ENCODE results near the gene CCDC57.
"Not testable (repeated sequence)": the region's sequence is repeated elsewhere in the genome, so short reads cannot be mapped to it uniquely, and the experiment has no call there.

CCDC57 gene

GRCh38 chr17:82212331-82213250, at the start of gene CCDC57:
Gene CCDC57 (minus strand): TSS chr17:82212842. CDS start chr17:82201944, 10,898 bp downstream.
- DNase-seq: peak; percentile 72

- DNase-seq: no peak
These were observed 49.7 kb upstream of the CCDC57 start for GRCh38 chr17:82262344-82262743.

GRCh38 chr17:82259972-82260961, 47.6 kb upstream of the CCDC57 start:
- DNase-seq: not testable (repeated sequence)

GRCh38 chr17:82258555-82258954, 45.9 kb upstream of the CCDC57 start:
- DNase-seq: no peak

GRCh38 chr17:82257473-82257872, 44.8 kb upstream of the CCDC57 start:
- DNase-seq: peak; percentile 61

- DNase-seq: no peak
These were observed 43.7 kb upstream of the CCDC57 start for GRCh38 chr17:82256242-82256885.

GRCh38 chr17:82255402-82255972, 42.8 kb upstream of the CCDC57 start:
- DNase-seq: no peak

- DNase-seq: not testable (repeated sequence)
These were observed 42.1 kb upstream of the CCDC57 start for GRCh38 chr17:82254746-82255145.

- DNase-seq: not testable (repeated sequence)
These were observed 41.5 kb upstream of the CCDC57 start for GRCh38 chr17:82254096-82254495.

GRCh38 chr17:82253179-82253544, 40.5 kb upstream of the CCDC57 start:
- no peak for DNase-seq

GRCh38 chr17:82252511-82253178, 40.0 kb upstream of the CCDC57 start:
- DNase-seq: no peak

- no peak for DNase-seq
These were observed 38.3 kb upstream of the CCDC57 start for GRCh38 chr17:82250868-82251500.

GRCh38 chr17:82249896-82250581, 37.4 kb upstream of the CCDC57 start:
- DNase-seq: no peak

- DNase-seq: no peak
These were observed 36.4 kb upstream of the CCDC57 start for GRCh38 chr17:82248815-82249674.

- DNase-seq: no peak
These were observed 35.4 kb upstream of the CCDC57 start for GRCh38 chr17:82247856-82248671.

GRCh38 chr17:82247182-82247823, 34.7 kb upstream of the CCDC57 start:
- DNase-seq: no peak

GRCh38 chr17:82246365-82247181, 33.9 kb upstream of the CCDC57 start:
- no peak for DNase-seq

- DNase-seq: no peak
These were observed 33.4 kb upstream of the CCDC57 start for GRCh38 chr17:82246040-82246364.
